HL-60 (cell line): ENCODE data around the gene P3H2.

Experiments used
- DNase-seq, 2 experiments: peaks; one replicate each; pipeline ENCODE4 v3.0.0-alpha.2; 2010 to 2020; ENCODE audit warnings: low read depth in 1 of 2, low spot score in 1 of 2
- H3K27ac ChIP-seq: fragments of 250-450 bp; sonication (Bioruptor Pico); replicated peaks from 2 replicates; pipeline ENCODE4 v1.5.1; 2020; ENCODE audit warnings: mild to moderate bottlenecking, moderate library complexity
- H3K27me3 ChIP-seq: fragments of 250-450 bp; sonication (Bioruptor Pico); 2 replicates; pipeline ENCODE4 v1.5.1; 2021; ENCODE audit warnings: mild to moderate bottlenecking, moderate library complexity; ENCODE audit not compliant: insufficient read depth, poor library complexity, severe bottlenecking
- H3K4me3 ChIP-seq: replicated peaks from 2 replicates; pipeline ENCODE4 v1.5.1; 2011; ENCODE audit warnings: mild to moderate bottlenecking, control low read depth, low read length; ENCODE audit not compliant: insufficient read depth
- GABPA ChIP-seq: IDR thresholded peaks from 2 replicates; pipeline ENCODE4 v1.6.1; 2012; ENCODE audit warnings: low read depth
- POLR2AphosphoS5 ChIP-seq: IDR thresholded peaks from 2 replicates; pipeline ENCODE4 v1.6.1; 2012; ENCODE audit warnings: low read depth
- SPI1 ChIP-seq: IDR thresholded peaks from 2 replicates; pipeline ENCODE4 v1.6.1; 2012; ENCODE audit warnings: low read depth, mild to moderate bottlenecking, borderline replicate concordance
- TF ChIP-seq, protein P1 (sequence below): IDR thresholded peaks from 2 replicates; pipeline ENCODE4 v1.6.1; 2012; ENCODE audit warnings: low read depth; ENCODE audit not compliant: insufficient replicate concordance
- TF ChIP-seq, protein P2 (sequence below): IDR thresholded peaks from one replicate; pipeline ENCODE4 v1.5.1; 2011; ENCODE audit warnings: low read length, control low read depth, inconsistent platforms; ENCODE audit not compliant: insufficient read depth

P3H2 gene

DNA sequence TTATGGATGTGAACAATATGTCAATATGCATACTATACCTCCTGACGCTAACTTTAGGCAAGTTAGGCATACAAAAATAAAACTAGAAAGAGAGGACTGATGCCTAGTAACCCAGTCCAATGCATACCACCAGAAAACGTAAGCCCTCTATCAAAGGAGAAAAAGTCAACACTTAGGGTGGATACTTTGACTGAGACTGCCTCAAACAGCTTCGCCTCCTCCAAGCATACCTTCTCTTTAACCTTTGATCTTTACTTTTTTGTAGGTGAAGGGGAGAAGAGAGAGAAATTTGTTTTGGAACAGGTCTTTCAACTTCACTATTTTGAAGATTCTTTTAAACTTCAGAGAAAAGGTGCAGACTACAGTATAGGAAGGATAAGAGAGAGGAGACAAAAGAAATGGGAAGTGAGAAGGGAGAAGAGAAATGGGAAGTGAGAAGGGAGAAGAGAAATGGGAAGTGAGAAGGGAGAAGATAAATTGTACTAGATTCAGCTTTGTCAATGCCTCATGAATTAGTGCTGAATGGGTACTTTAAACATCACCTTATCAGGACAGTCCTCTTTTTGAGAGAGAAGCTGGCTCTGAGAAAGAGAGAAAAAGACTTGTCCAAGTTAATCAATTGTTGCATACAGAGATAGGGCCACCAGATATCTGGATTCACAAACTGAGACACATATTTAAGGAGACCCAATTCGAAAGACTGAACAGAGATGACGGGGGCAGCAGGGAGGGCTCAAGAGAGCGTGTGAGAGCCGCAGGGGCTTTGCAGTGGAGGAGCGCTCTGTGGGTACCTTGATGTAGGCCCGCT, 1.0 kb downstream of the P3H2 start:
- peaks cover 21% of the 10 kb centered on the region for H3K27me3 ChIP-seq
- no peak overlapping the region for H3K27ac ChIP-seq
- no peak for TF ChIP-seq GABPA
- peak; percentile 78 for TF ChIP-seq SPI1
- TF ChIP-seq, protein P1, sequence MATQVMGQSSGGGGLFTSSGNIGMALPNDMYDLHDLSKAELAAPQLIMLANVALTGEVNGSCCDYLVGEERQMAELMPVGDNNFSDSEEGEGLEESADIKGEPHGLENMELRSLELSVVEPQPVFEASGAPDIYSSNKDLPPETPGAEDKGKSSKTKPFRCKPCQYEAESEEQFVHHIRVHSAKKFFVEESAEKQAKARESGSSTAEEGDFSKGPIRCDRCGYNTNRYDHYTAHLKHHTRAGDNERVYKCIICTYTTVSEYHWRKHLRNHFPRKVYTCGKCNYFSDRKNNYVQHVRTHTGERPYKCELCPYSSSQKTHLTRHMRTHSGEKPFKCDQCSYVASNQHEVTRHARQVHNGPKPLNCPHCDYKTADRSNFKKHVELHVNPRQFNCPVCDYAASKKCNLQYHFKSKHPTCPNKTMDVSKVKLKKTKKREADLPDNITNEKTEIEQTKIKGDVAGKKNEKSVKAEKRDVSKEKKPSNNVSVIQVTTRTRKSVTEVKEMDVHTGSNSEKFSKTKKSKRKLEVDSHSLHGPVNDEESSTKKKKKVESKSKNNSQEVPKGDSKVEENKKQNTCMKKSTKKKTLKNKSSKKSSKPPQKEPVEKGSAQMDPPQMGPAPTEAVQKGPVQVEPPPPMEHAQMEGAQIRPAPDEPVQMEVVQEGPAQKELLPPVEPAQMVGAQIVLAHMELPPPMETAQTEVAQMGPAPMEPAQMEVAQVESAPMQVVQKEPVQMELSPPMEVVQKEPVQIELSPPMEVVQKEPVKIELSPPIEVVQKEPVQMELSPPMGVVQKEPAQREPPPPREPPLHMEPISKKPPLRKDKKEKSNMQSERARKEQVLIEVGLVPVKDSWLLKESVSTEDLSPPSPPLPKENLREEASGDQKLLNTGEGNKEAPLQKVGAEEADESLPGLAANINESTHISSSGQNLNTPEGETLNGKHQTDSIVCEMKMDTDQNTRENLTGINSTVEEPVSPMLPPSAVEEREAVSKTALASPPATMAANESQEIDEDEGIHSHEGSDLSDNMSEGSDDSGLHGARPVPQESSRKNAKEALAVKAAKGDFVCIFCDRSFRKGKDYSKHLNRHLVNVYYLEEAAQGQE = no peak
- no peak overlapping the region for H3K4me3 ChIP-seq
- no peak for DNase-seq

DNA sequence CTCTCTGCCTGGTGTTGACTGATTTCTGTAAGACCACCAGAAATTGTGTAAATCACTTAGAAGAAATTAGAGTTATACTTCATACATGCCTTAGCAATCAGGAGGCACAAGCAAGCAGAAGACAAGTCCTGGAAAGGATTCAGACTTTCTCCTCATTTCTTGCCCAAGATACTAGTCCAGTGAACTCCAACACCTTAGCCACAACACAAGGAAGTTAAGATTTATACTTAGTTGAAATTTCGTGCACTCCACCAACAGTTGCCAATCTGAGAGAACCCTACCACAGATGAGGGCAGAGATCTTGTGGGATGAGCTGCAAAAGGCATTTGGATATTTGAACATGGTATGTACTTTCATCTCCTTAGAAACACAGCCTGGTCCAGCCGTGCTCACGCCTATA, 2.3 kb downstream of the P3H2 start:
- Histone ChIP-seq H3K27ac (no peak overlapping the region), H3K4me3 (no peak overlapping the region), H3K27me3 (peaks cover 21% of the 10 kb centered on the region)
- no peak for DNase-seq
- no peak for TF ChIP-seq GABPA
- TF ChIP-seq, protein P1 = no peak

DNA sequence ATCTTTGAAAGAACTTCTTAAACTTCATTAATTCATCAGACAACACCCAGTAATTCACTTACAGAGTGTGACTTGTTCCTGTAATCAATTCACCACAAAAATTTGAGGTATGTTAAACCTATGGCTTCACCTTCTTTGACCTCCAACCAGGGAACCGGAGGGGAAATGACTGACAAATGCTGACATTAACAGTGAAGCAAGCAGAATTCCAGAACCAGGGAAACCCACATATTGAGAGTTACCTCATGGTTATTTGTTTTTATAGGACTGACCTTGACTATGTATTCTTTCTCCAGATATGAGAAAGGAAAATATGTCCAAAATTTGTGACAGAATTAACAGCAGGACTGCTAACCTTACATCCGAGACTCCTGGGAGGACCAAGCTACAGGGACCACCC, 2.7 kb downstream of the P3H2 start:
- DNase-seq = no peak
- peaks cover 21% of the 10 kb centered on the region for H3K27me3 ChIP-seq
- H3K4me3 ChIP-seq = no peak overlapping the region
- H3K27ac ChIP-seq = no peak overlapping the region
- TF ChIP-seq, protein P1 = no peak
- TF ChIP-seq POLR2AphosphoS5 (no peak), GABPA (no peak), SPI1 (no peak)
- TF ChIP-seq, protein P2, sequence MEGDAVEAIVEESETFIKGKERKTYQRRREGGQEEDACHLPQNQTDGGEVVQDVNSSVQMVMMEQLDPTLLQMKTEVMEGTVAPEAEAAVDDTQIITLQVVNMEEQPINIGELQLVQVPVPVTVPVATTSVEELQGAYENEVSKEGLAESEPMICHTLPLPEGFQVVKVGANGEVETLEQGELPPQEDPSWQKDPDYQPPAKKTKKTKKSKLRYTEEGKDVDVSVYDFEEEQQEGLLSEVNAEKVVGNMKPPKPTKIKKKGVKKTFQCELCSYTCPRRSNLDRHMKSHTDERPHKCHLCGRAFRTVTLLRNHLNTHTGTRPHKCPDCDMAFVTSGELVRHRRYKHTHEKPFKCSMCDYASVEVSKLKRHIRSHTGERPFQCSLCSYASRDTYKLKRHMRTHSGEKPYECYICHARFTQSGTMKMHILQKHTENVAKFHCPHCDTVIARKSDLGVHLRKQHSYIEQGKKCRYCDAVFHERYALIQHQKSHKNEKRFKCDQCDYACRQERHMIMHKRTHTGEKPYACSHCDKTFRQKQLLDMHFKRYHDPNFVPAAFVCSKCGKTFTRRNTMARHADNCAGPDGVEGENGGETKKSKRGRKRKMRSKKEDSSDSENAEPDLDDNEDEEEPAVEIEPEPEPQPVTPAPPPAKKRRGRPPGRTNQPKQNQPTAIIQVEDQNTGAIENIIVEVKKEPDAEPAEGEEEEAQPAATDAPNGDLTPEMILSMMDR = no peak

DNA sequence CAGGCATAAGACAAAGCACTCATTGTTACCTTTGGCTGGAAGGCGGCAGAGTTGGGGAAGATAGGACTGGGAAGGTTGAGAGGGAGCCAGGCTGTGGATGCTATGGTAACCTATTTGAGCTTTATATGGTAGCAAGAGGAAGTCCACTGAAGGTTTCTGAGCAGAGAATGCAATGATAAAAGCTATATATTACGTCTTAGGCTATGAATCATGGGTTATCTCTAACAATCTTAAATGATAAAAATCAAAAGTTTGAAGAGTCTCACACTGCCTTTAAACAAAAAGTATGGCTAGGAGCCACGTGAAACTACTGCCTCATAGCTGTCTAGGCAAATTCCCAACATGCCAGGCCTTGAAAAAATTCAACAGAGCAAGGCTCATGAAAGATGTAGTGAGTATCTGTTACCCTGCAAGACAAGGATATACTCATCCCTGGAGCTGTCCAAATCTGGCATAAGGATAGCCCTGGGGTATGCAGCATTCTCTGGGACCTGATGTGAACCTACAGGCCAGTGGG, 4.1 kb downstream of the P3H2 start:
- no peak overlapping the region for H3K4me3 ChIP-seq
- no peak for TF ChIP-seq POLR2AphosphoS5
- TF ChIP-seq, protein P1 = peak; percentile 60
- peaks cover 21% of the 10 kb centered on the region for H3K27me3 ChIP-seq
- no peak for DNase-seq
- no peak overlapping the region for H3K27ac ChIP-seq
